ENCODE data around the gene SNRPA1. TPM values are rescaled to one million over a fixed set of nuclear protein-coding genes. Genes with fewer than 3 reads are reported as not detected.
A peak's percentile ranks its signal among the peaks of the same experiment; 100 is the strongest.

The SNRPA1 gene
- total RNA-seq, 1 experiment from 2014 or later: 99.5 TPM

DNA sequence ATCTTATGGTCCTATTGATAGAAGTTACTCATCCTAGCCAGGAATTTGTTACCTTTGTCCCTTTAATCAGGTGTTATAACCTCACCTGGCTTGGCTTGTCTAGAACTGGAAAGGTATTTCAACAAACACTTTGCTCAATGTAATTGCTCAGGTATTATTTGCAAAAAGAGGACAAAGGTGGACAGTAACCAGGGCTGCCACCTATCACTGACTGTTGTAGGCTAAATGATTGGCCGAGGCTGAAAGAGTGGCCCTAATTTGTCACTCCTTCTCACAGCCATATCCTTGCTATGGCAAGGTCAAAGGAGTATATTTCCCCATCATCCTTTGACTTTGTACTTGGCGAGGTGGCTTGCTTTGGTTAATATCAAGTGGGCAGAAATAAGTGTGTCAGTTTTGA is 15.0 kb downstream of the SNRPA1 start:
- Mint-ChIP-seq H3K4me3 (ENCODE audit: unreplicated experiment) (no peak overlapping the region), H3K36me3 (ENCODE audit: insufficient read depth, unreplicated experiment) (peaks cover 62% of the 10 kb centered on the region), H3K27me3 (ENCODE audit: insufficient read depth, unreplicated experiment) (no peaks in the 10 kb centered on the region), H3K4me1 (ENCODE audit: insufficient read depth, unreplicated experiment) (peaks cover 8% of the 10 kb centered on the region), H3K9me3 (ENCODE audit: unreplicated experiment) (no peaks in the 10 kb centered on the region), H3K27ac (ENCODE audit: low read depth, unreplicated experiment) (no peak overlapping the region)
- BruUV-seq (replicated peaks): no TSS peak
- ChIA-PET CTCF (interaction anchor here (1.1 kb wide), 1 partner anchor 15 kb away, joined by 3 read pairs; no protein-coding TSS in a partner anchor), POLR2A (interaction anchor here (1.9 kb wide), 1 partner anchor 15 kb away, joined by 4 read pairs; the partner anchor contains the start of gene SNRPA1)
- no peak for DNase-seq (ENCODE audit: unreplicated experiment)
- TF ChIP-seq, protein P1, sequence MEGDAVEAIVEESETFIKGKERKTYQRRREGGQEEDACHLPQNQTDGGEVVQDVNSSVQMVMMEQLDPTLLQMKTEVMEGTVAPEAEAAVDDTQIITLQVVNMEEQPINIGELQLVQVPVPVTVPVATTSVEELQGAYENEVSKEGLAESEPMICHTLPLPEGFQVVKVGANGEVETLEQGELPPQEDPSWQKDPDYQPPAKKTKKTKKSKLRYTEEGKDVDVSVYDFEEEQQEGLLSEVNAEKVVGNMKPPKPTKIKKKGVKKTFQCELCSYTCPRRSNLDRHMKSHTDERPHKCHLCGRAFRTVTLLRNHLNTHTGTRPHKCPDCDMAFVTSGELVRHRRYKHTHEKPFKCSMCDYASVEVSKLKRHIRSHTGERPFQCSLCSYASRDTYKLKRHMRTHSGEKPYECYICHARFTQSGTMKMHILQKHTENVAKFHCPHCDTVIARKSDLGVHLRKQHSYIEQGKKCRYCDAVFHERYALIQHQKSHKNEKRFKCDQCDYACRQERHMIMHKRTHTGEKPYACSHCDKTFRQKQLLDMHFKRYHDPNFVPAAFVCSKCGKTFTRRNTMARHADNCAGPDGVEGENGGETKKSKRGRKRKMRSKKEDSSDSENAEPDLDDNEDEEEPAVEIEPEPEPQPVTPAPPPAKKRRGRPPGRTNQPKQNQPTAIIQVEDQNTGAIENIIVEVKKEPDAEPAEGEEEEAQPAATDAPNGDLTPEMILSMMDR (IDR thresholded peaks at IDR 0.05; ENCODE audit: unreplicated experiment): no peak
- intact Hi-C loops (cut with micrococcal nuclease): no loop called here

- ChIA-PET POLR2A (interaction anchor here (0.7 to 1.1 kb wide), 3 partner anchors 8 to 18 kb away, joined by 3 to 13 read pairs (median 3); partner anchors contain the start of gene SNRPA1), CTCF (interaction anchor here (0.5 to 1.1 kb wide), 2 partner anchors 10 to 399 kb away, joined by 3 to 10 read pairs; no protein-coding TSS in a partner anchor)
- DNase-seq (ENCODE audit: unreplicated experiment): no peak
- BruUV-seq (replicated peaks): TSS peak; percentile 84
- peak overlapping the region; percentile 100 for H3K4me3 Mint-ChIP-seq (ENCODE audit: unreplicated experiment)
- intact Hi-C loops (cut with micrococcal nuclease): no loop called here
- H3K36me3 Mint-ChIP-seq (ENCODE audit: insufficient read depth, unreplicated experiment): peaks cover 61% of the 10 kb centered on the region
- no peaks in the 10 kb centered on the region for H3K9me3 Mint-ChIP-seq (ENCODE audit: unreplicated experiment)
- H3K27me3 Mint-ChIP-seq (ENCODE audit: insufficient read depth, unreplicated experiment): no peaks in the 10 kb centered on the region
- TF ChIP-seq, protein P1 (IDR thresholded peaks at IDR 0.05; ENCODE audit: unreplicated experiment): no peak
- H3K4me1 Mint-ChIP-seq (ENCODE audit: insufficient read depth, unreplicated experiment): peaks cover 13% of the 10 kb centered on the region
- peak overlapping the region; percentile 99 for H3K27ac Mint-ChIP-seq (ENCODE audit: low read depth, unreplicated experiment)
Measured at GRCh38 chr15:101277943-101278564, 17.0 kb downstream of the SNRPA1 start.

- H3K4me1 Mint-ChIP-seq (ENCODE audit: insufficient read depth, unreplicated experiment): peaks cover 13% of the 10 kb centered on the region
- TF ChIP-seq, protein P1 (IDR thresholded peaks at IDR 0.05; ENCODE audit: unreplicated experiment): no peak
- peak within 1 kb of the TSS; percentile 100 for H3K4me3 Mint-ChIP-seq (ENCODE audit: unreplicated experiment)
- ChIA-PET CTCF (no interaction called here), POLR2A (interaction anchor here (1.0 kb wide), 1 partner anchor 9 kb away, joined by 3 read pairs; no protein-coding TSS in a partner anchor)
- no peaks in the 10 kb centered on the region for H3K27me3 Mint-ChIP-seq (ENCODE audit: insufficient read depth, unreplicated experiment)
- intact Hi-C loops (cut with micrococcal nuclease): no loop called here
- peaks cover 61% of the 10 kb centered on the region for H3K36me3 Mint-ChIP-seq (ENCODE audit: insufficient read depth, unreplicated experiment)
- peak within 1 kb of the TSS; percentile 99 for H3K27ac Mint-ChIP-seq (ENCODE audit: low read depth, unreplicated experiment)
- no peaks in the 10 kb centered on the region for H3K9me3 Mint-ChIP-seq (ENCODE audit: unreplicated experiment)
- BruUV-seq (replicated peaks): TSS peak; percentile 39
- peak; percentile 91 for DNase-seq (ENCODE audit: unreplicated experiment)
Measured at GRCh38 chr15:101277038-101277822, 17.8 kb downstream of the SNRPA1 start, which contains the start of gene SELENOS. SELENOS (minus strand) TSS chr15:101277485; CDS start chr15:101277417, 68 bp downstream.

DNA sequence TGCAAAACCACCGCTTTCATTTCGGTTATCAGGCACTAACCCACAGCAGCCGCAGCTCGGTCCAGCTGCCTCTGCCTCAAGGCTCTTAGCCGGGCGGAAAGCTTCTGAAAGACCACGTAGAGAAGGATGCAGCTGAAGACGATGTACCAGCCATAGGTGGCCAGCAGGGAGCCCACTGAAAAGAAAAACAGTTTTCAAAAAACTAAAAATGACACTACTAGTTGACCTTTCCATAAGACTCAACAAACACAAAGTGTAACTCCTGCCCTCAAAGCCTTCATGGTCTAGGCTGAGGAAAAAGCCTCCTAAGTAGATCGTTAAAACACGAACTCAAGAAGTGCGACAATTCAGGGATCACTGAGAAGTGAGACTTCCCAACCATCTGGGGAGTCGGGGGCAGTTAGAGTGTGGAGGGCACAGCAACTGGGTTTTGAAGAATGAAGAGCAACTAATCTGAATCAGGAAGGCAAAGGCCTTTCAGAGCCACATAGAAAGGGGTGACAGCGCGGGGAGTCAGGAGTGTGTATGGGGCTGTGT is 18.5 kb downstream of the SNRPA1 start:
- no peaks in the 10 kb centered on the region for H3K9me3 Mint-ChIP-seq (ENCODE audit: unreplicated experiment)
- peaks cover 59% of the 10 kb centered on the region for H3K36me3 Mint-ChIP-seq (ENCODE audit: insufficient read depth, unreplicated experiment)
- CTCF ChIA-PET: interaction anchor here (0.7 to 0.9 kb wide), 2 partner anchors 186 to 364 kb away, joined by 3 to 5 read pairs; no protein-coding TSS in a partner anchor
- peak; percentile 21 for DNase-seq (ENCODE audit: unreplicated experiment)
- H3K4me3 Mint-ChIP-seq (ENCODE audit: unreplicated experiment): peak overlapping the region; percentile 100
- no peaks in the 10 kb centered on the region for H3K27me3 Mint-ChIP-seq (ENCODE audit: insufficient read depth, unreplicated experiment)
- peaks cover 13% of the 10 kb centered on the region for H3K4me1 Mint-ChIP-seq (ENCODE audit: insufficient read depth, unreplicated experiment)
- H3K27ac Mint-ChIP-seq (ENCODE audit: low read depth, unreplicated experiment): peak overlapping the region; percentile 99
- POLR2A ChIA-PET: interaction anchor here (0.6 to 2.4 kb wide), 3 partner anchors 9 to 549 kb away, joined by 3 to 7 read pairs (median 3); partner anchors contain the start of gene SNRPA1
- no TSS peak for BruUV-seq (replicated peaks)
- TF ChIP-seq, protein P1 (IDR thresholded peaks at IDR 0.05; ENCODE audit: unreplicated experiment): no peak
- intact Hi-C loops (cut with micrococcal nuclease): no loop called here
